SK-N-SH (cell line): Measurements from ENCODE around the gene SLC10A7. TPM values are rescaled to one million over a fixed set of nuclear protein-coding genes. Genes with fewer than 3 reads are reported as not detected.

Source experiments
- CTCF ChIA-PET: fragments of 300-600, 350-600 bp; formaldehyde crosslinking; extraction: SDS; loops from one replicate; lab custom pipeline; 2021; lab: Yijun Ruan, JAX
- POLR2A ChIA-PET: fragments of 350-600 bp; sonication (Branson Sonifier 250); formaldehyde crosslinking; extraction: SDS; loops from one replicate; lab custom pipeline; 2020; ENCODE audit warnings: antibody characterized with exemption, inconsistent platforms; lab: Yijun Ruan, JAX
- DNase-seq: peaks from one replicate; pipeline ENCODE4 v3.0.0; 2012
- H2AFZ ChIP-seq: fragments of 200-600 bp; sonication (generic); 2 replicates; pipeline ENCODE4 v1.8.1; 2016; ENCODE audit warnings: antibody characterized with exemption, mild to moderate bottlenecking, low read depth
- H3F3A ChIP-seq: fragments of 200-600 bp; sonication (generic); replicated peaks from 2 replicates; pipeline ENCODE3; 2016; ENCODE audit warnings: antibody characterized with exemption, mild to moderate bottlenecking; ENCODE audit not compliant: insufficient read depth
- H3K27ac ChIP-seq, 2 experiments: fragments of 200-500 bp in 1 of 2; fragments of 200-600 bp in 1 of 2; sonication (Bioruptor generic) in 1 of 2; sonication (generic), shearing (Covaris generic) in 1 of 2; 2 replicates each; pipeline versions ENCODE4 v1.5.1 to v1.6.1; 2014 to 2016; ENCODE audit warnings: low read depth in 2 of 2, inconsistent platforms in 1 of 2, low read length in 1 of 2, mild to moderate bottlenecking in 1 of 2, mixed read lengths in 1 of 2
- H3K27me3 ChIP-seq: fragments of 200-600 bp; sonication (generic), shearing (Covaris generic); 2 replicates; pipeline ENCODE4 v1.6.1; 2016; ENCODE audit warnings: mixed run types; ENCODE audit not compliant: insufficient read depth
- H3K36me3 ChIP-seq, 2 experiments: fragments of 200-500 bp in 1 of 2; fragments of 200-600 bp in 1 of 2; sonication (Bioruptor generic) in 1 of 2; sonication (generic) in 1 of 2; replicated peaks in 1 of 2; 2 replicates each; pipeline versions ENCODE3 to v1.5.1; 2014 to 2016; ENCODE audit warnings: low read length in 1 of 2, mild to moderate bottlenecking in 1 of 2; ENCODE audit not compliant: insufficient read depth in 2 of 2, control insufficient read depth in 1 of 2
- H3K4me1 ChIP-seq, 2 experiments: fragments of 200-500 bp in 1 of 2; fragments of 200-600 bp in 1 of 2; sonication (Bioruptor generic) in 1 of 2; sonication (generic), shearing (Covaris generic) in 1 of 2; 2 replicates each; pipeline versions ENCODE4 v1.5.1 to v1.6.1; 2014 to 2016; ENCODE audit warnings: low read depth in 1 of 2, low read length in 1 of 2, mixed run types in 1 of 2; ENCODE audit not compliant: insufficient read depth in 2 of 2, control insufficient read depth in 1 of 2
- H3K4me2 ChIP-seq: fragments of 200-600 bp; sonication (generic), shearing (Covaris generic); 2 replicates; pipeline ENCODE4 v1.6.1; 2017; ENCODE audit warnings: mixed run types
- H3K4me3 ChIP-seq, 2 experiments: fragments of 200-500 bp in 1 of 2; fragments of 200-600 bp in 1 of 2; sonication (Bioruptor generic) in 1 of 2; sonication (generic), shearing (Covaris generic) in 1 of 2; 2 replicates each; pipeline versions ENCODE4 v1.5.1 to v1.8.1; 2014 to 2016; ENCODE audit warnings: low read depth in 2 of 2, inconsistent platforms in 1 of 2, low read length in 1 of 2, mild to moderate bottlenecking in 1 of 2, mixed read lengths in 1 of 2, moderate library complexity in 1 of 2
- H3K79me2 ChIP-seq: fragments of 200-600 bp; sonication (generic); 2 replicates; pipeline ENCODE4 v1.8.1; 2017; ENCODE audit warnings: mild to moderate bottlenecking; ENCODE audit not compliant: insufficient read depth
- H3K9ac ChIP-seq: fragments of 200-600 bp; sonication (generic); 2 replicates; pipeline ENCODE4 v1.6.1; 2017; ENCODE audit warnings: mixed run types
- H3K9me2 ChIP-seq: fragments of 200-600 bp; sonication (generic); 2 replicates; pipeline ENCODE4 v1.6.1; 2017; ENCODE audit warnings: mixed run types
- H3K9me3 ChIP-seq: fragments of 200-600 bp; sonication (generic); 2 replicates; pipeline ENCODE4 v1.6.1; 2017; ENCODE audit warnings: mixed run types, mild to moderate bottlenecking, moderate library complexity
- H4K20me1 ChIP-seq: fragments of 200-600 bp; sonication (generic); 2 replicates; pipeline ENCODE4 v1.6.1; 2017; ENCODE audit warnings: mild to moderate bottlenecking, mixed run types; ENCODE audit not compliant: insufficient read depth
- CHD2 ChIP-seq: fragments of 150-350 bp; IDR thresholded peaks from 2 replicates; pipeline ENCODE4 v1.6.1; 2018; ENCODE audit warnings: low read length; ENCODE audit not compliant: partially characterized antibody
- ELF1 ChIP-seq: IDR thresholded peaks from 2 replicates; pipeline ENCODE4 v1.4.0; 2012
- FOSL2 ChIP-seq: IDR thresholded peaks from 2 replicates; pipeline ENCODE4 v1.4.0; 2012; ENCODE audit warnings: low read depth, mild to moderate bottlenecking, moderate library complexity, borderline replicate concordance
- GATA2 ChIP-seq: sonication (generic); formaldehyde crosslinking; IDR thresholded peaks from 2 replicates; pipeline ENCODE4 v1.5.0; 2020; ENCODE audit warnings: mild to moderate bottlenecking, missing genetic modification reagents
- IRF3 ChIP-seq: fragments of 150-350 bp; IDR thresholded peaks from 2 replicates; pipeline ENCODE4 v1.6.1; 2016; ENCODE audit warnings: mild to moderate bottlenecking, low read depth, low read length
- MEF2A ChIP-seq: IDR thresholded peaks from 2 replicates; pipeline ENCODE4 v1.4.0; 2012; ENCODE audit warnings: low read depth, borderline replicate concordance
- NFIC ChIP-seq: IDR thresholded peaks from 2 replicates; pipeline ENCODE4 v1.4.0; 2012; ENCODE audit warnings: borderline replicate concordance
- NRF1 ChIP-seq: IDR thresholded peaks from 2 replicates; pipeline ENCODE4 v1.6.1; 2012; ENCODE audit warnings: low read depth, mild to moderate bottlenecking, low read length
- PBX3 ChIP-seq: IDR thresholded peaks from 2 replicates; pipeline ENCODE4; 2012
- RAD21 ChIP-seq: IDR thresholded peaks from 2 replicates; pipeline ENCODE4 v1.6.1; 2012; ENCODE audit warnings: mild to moderate bottlenecking, low read length
- RCOR1 ChIP-seq: fragments of 150-350 bp; IDR thresholded peaks from 2 replicates; pipeline ENCODE4 v1.6.1; 2017; ENCODE audit warnings: antibody characterized with exemption, low read length
- TAF1 ChIP-seq: IDR thresholded peaks from 2 replicates; pipeline ENCODE4 v1.6.1; 2012; ENCODE audit warnings: low read depth, mild to moderate bottlenecking, low read length, moderate library complexity, borderline replicate concordance
- TCF12 ChIP-seq: IDR thresholded peaks from 2 replicates; pipeline ENCODE4 v1.4.0; 2012
- ZBTB33 ChIP-seq: IDR thresholded peaks from 2 replicates; pipeline ENCODE4 v1.4.0; 2012; ENCODE audit warnings: low read depth, borderline replicate concordance
- WGBS: methylation state at CpG from one replicate; pipeline ENCODE4 v1.1.6; 2017; ENCODE audit warnings: low lambda C conversion rate; 5-methylcytosine and 5-hydroxymethylcytosine counted together
- polyA plus RNA-seq, 3 experiments: library from polyadenylated mRNA; depleted of rRNA; stranded (reverse); fragments of >200 nt; gene quantifications; 2 replicates each; pipeline ENCODE4 v1.2.3, GENCODE V29; 2012

Gene SLC10A7
- polyA plus RNA-seq, 1 of the 3 experiments (the other 2 are of a cell fraction): 3.3 TPM

DNA sequence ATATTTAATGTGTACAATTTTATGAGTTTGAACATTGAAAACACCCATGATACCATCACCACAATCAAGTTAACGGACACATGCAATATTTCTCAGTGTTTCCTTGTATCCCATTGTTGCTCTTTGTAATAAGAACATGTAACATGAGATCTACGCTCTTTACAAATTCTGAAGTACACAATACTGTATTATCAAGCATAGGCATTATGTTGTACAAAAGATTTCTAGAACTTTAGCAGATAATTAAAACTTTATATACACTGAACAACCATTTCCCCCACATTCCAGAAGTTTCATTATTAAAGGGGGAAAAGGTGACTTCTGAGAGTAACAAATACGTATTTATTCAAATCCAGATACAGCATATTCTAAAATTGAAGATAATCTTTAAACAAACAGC, 114.5 kb downstream of the SLC10A7 start:
- Histone ChIP-seq H3K9ac (no peak overlapping the region), H3F3A (no peaks in the 10 kb centered on the region), H3K36me3 (no peaks in the 10 kb centered on the region), H3K9me2 (no peaks in the 10 kb centered on the region), H3K4me2 (no peak overlapping the region), H3K27me3 (no peaks in the 10 kb centered on the region), H3K79me2 (no peaks in the 10 kb centered on the region), H3K27ac (no peak overlapping the region)
- POLR2A ChIA-PET: no interaction called here
- TF ChIP-seq TAF1: no peak
- no peak for TF ChIP-seq NRF1
- no peak for TF ChIP-seq CHD2
- no peak for TF ChIP-seq NFIC
- TF ChIP-seq, all 33 proteins: peak for 0
- peaks cover 0 to 6% of the 10 kb centered on the region in 2 experiments; a peak in 1 of 4 replicates for H3K4me1 ChIP-seq
- H2AFZ ChIP-seq: no peak overlapping the region
- WGBS: 61% methylated on average over 3 of the region's 3 CpGs
- no peaks in the 10 kb centered on the region for H3K9me3 ChIP-seq
- no peak for DNase-seq
- H3K4me3 ChIP-seq: no peak overlapping the region
- H4K20me1 ChIP-seq: no peaks in the 10 kb centered on the region
- CTCF ChIA-PET: interaction anchor here (1.5 kb wide), 1 partner anchor 12 kb away, joined by 5 read pairs; no protein-coding TSS in a partner anchor

DNA sequence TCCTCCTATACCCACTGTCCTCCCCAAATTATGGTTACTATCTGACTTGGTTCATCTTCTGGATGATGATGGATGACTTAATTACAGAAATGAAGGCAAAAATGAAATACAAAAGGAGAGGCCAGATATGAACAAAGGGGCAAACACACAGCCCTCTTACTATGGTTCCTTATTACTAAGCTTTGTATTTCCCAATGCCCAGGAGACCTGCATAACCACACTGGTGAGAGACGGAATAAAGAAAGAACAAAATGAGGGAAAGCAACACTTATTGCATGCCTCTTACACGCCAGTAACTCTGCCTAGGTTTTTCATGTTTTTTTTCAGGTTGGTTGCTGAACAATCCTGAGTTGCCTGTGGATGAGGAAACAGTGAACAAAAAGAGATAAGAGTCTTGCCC, 120.5 kb downstream of the SLC10A7 start:
- POLR2A ChIA-PET: no interaction called here
- H3K9ac ChIP-seq: no peak overlapping the region
- TF ChIP-seq IRF3 (no peak), MEF2A (no peak), TAF1 (no peak), RCOR1 (no peak), ZBTB33 (no peak), RAD21 (no peak), ELF1 (no peak), FOSL2 (no peak), TCF12 (no peak), GATA2 (no peak), PBX3 (no peak)

More for the DNA sequence above, 120.5 kb downstream of the SLC10A7 start:
- Histone ChIP-seq H3K27ac (no peak overlapping the region), H3K4me1 (peaks cover 7 to 9% of the 10 kb centered on the region in 2 experiments; a peak in 3 of 4 replicates), H3K4me3 (no peak overlapping the region), H3K9me3 (no peaks in the 10 kb centered on the region), H3K79me2 (no peaks in the 10 kb centered on the region), H3K27me3 (no peaks in the 10 kb centered on the region), H3K9me2 (no peaks in the 10 kb centered on the region), H3F3A (peaks cover 8% of the 10 kb centered on the region), H2AFZ (no peak overlapping the region), H3K36me3 (no peaks in the 10 kb centered on the region), H3K4me2 (no peak overlapping the region), H4K20me1 (no peaks in the 10 kb centered on the region)
- WGBS: 97% methylated on average over 2 of the region's 2 CpGs
- DNase-seq: no peak
- CTCF ChIA-PET: interaction anchor here (0.7 kb wide), 1 partner anchor 59 kb away, joined by 3 read pairs; no protein-coding TSS in a partner anchor
